GM12878 (cell line): ENCODE data around the gene EDNRA. TPM values are rescaled to one million over a fixed set of nuclear protein-coding genes. Genes with fewer than 3 reads are reported as not detected.

ENCODE experiments used
- ATAC-seq: fragments of 200-7000 bp; cut with Tn5 transposase; 3 replicates; pipeline ENCODE4 v1.9.1; 2020; ENCODE audit warnings: mild to moderate bottlenecking, moderate library complexity
- BruUV-seq: library from RNA; stranded (reverse); fragments of 400-500 nt; replicated peaks from 2 replicates; lab custom pipeline; 2021; lab: Mats Ljungman, UMichigan
- CTCF ChIA-PET: fragments of 300-600 bp; sonication (Branson Sonifier 250); formaldehyde crosslinking; extraction: SDS; loops from one replicate; lab custom pipeline; 2021; ENCODE audit warnings: inconsistent platforms; lab: Yijun Ruan, JAX
- POLR2A ChIA-PET: fragments of 350-600 bp; formaldehyde crosslinking; extraction: SDS; loops from one replicate; lab custom pipeline; 2021; ENCODE audit warnings: inconsistent platforms; lab: Charles Lee
- RAD21 ChIA-PET: fragments of 300-600 bp; sonication (Branson Sonifier 250); formaldehyde crosslinking; loops from one replicate; lab custom pipeline; 2023; ENCODE audit warnings: antibody characterized with exemption; ENCODE audit not compliant: unreplicated experiment; lab: Charles Lee
- SMC1A ChIA-PET: fragments of 300-600 bp; sonication (Branson Sonifier 250); formaldehyde crosslinking; loops from one replicate; lab custom pipeline; 2023; ENCODE audit not compliant: unreplicated experiment, uncharacterized antibody; lab: Charles Lee
- DNase-seq: peaks from one replicate; pipeline ENCODE4 v3.0.0-alpha.2; 2011; ENCODE audit warnings: low read depth, low spot score
- FAIRE-seq: peaks from 3 replicates; lab custom pipeline; 2011; peaks lifted over from hg19 to GRCh38; lab: Jason Lieb, UNC
- H2AFZ ChIP-seq: 2 replicates; pipeline ENCODE4 v1.6.0; 2011; ENCODE audit warnings: low read depth, low read length, control low read depth; ENCODE audit not compliant: control insufficient read depth
- H3K27ac ChIP-seq: 2 replicates; pipeline ENCODE4 v1.5.1; 2011; ENCODE audit warnings: control low read depth; ENCODE audit not compliant: control insufficient read depth, insufficient read depth
- H3K27me3 ChIP-seq, 2 experiments: replicated peaks in 1 of 2; 2 replicates each; pipeline versions ENCODE4 v1.6.0 to v1.6.1; 2011; ENCODE audit warnings: low read length in 1 of 2; ENCODE audit not compliant: control insufficient read depth in 2 of 2, insufficient read depth in 2 of 2
- H3K36me3 ChIP-seq, 2 experiments: 2 replicates each; pipeline ENCODE4 v1.5.1; 2011; ENCODE audit warnings: low read length in 1 of 2; ENCODE audit not compliant: control insufficient read depth in 2 of 2, insufficient read depth in 2 of 2
- H3K4me1 ChIP-seq: 2 replicates; pipeline ENCODE4 v1.6.1; 2011; ENCODE audit warnings: mild to moderate bottlenecking, low read length, moderate library complexity, mixed read lengths; ENCODE audit not compliant: control insufficient read depth, insufficient read depth
- H3K4me2 ChIP-seq: 2 replicates; pipeline ENCODE4 v1.6.0; 2011; ENCODE audit warnings: control low read depth; ENCODE audit not compliant: control insufficient read depth, insufficient read depth
- H3K4me3 ChIP-seq: fragments of 200-600 bp; sonication (generic); 2 replicates; pipeline ENCODE4 v1.5.1; 2016
- H3K79me2 ChIP-seq: 2 replicates; pipeline ENCODE4 v1.6.0; 2011; ENCODE audit warnings: low read length; ENCODE audit not compliant: control insufficient read depth, insufficient read depth
- H3K9ac ChIP-seq: 2 replicates; pipeline ENCODE4 v1.8.0; 2011; ENCODE audit warnings: low read length, control low read depth, mixed read lengths; ENCODE audit not compliant: control insufficient read depth, insufficient read depth
- H3K9me3 ChIP-seq: replicated peaks from 3 replicates; pipeline ENCODE4 v1.5.1; 2011; ENCODE audit warnings: mild to moderate bottlenecking, low read length; ENCODE audit not compliant: control insufficient read depth, insufficient read depth
- H4K20me1 ChIP-seq: 2 replicates; pipeline ENCODE4 v1.6.0; 2011; ENCODE audit not compliant: control insufficient read depth, insufficient read depth
- BCLAF1 ChIP-seq: fragments of 450-650 bp; IDR thresholded peaks from 2 replicates; pipeline ENCODE4 v1.6.1; 2017; ENCODE audit warnings: antibody characterized with exemption, mild to moderate bottlenecking, moderate library complexity
- BHLHE40 ChIP-seq, 2 experiments: fragments of 450-650 bp in 1 of 2; IDR thresholded peaks; 2 replicates each; pipeline ENCODE4 v1.6.1; 2011 to 2017; ENCODE audit warnings: low read depth in 2 of 2, borderline replicate concordance in 1 of 2, improper control_type of control experiment in 1 of 2, low read length in 1 of 2, mild to moderate bottlenecking in 1 of 2
- CBX5 ChIP-seq: sonication (generic); IDR thresholded peaks from 2 replicates; pipeline ENCODE4 v1.6.1; 2016; ENCODE audit warnings: low read depth, moderate library complexity, mild to moderate bottlenecking, inconsistent platforms
- CREB1 ChIP-seq: IDR thresholded peaks from 2 replicates; pipeline ENCODE4 v1.6.1; 2012; ENCODE audit warnings: low read depth, mild to moderate bottlenecking, inconsistent platforms
- GATAD2B ChIP-seq: fragments of 450-650 bp; conservative IDR thresholded peaks from 2 replicates; pipeline ENCODE4 v1.6.1; 2017; ENCODE audit warnings: low read depth, mild to moderate bottlenecking, moderate library complexity
- HDGF ChIP-seq: fragments of 450-650 bp; IDR thresholded peaks from 2 replicates; pipeline ENCODE4 v1.6.1; 2016; ENCODE audit warnings: antibody characterized with exemption
- KAT2A ChIP-seq: conservative IDR thresholded peaks from 2 replicates; pipeline ENCODE4 v1.6.1; 2011; ENCODE audit warnings: low read depth, low read length; ENCODE audit not compliant: control insufficient read depth
- LARP7 ChIP-seq: fragments of 450-650 bp; IDR thresholded peaks from 2 replicates; pipeline ENCODE4 v1.6.1; 2017; ENCODE audit warnings: mild to moderate bottlenecking
- MYB ChIP-seq: fragments of 150-350 bp; IDR thresholded peaks from 2 replicates; pipeline ENCODE4 v1.6.1; 2014; ENCODE audit warnings: mild to moderate bottlenecking, low read depth, low read length, borderline replicate concordance
- NFIC ChIP-seq: IDR thresholded peaks from 2 replicates; pipeline ENCODE4 v1.6.1; 2012; ENCODE audit warnings: low read depth, mild to moderate bottlenecking, inconsistent platforms, low read length, moderate library complexity
- PAX5 ChIP-seq: IDR thresholded peaks from 2 replicates; pipeline ENCODE4 v1.6.1; 2011; ENCODE audit warnings: low read depth, low read length, borderline replicate concordance
- SMAD5 ChIP-seq: IDR thresholded peaks from 2 replicates; pipeline ENCODE4 v1.6.1; 2016; ENCODE audit warnings: antibody characterized with exemption, low read depth
- SREBF1 ChIP-seq: IDR thresholded peaks from 2 replicates; pipeline ENCODE4 v1.6.1; 2012; ENCODE audit warnings: mild to moderate bottlenecking, low read length
- SUZ12 ChIP-seq: fragments of 200-600 bp; sonication (generic); IDR thresholded peaks from one replicate; pipeline ENCODE4 v1.6.1; 2018; ENCODE audit warnings: antibody characterized with exemption, mild to moderate bottlenecking; ENCODE audit not compliant: unreplicated experiment
- ZBTB40 ChIP-seq: fragments of 450-650 bp; IDR thresholded peaks from 2 replicates; pipeline ENCODE4 v1.6.1; 2016; ENCODE audit warnings: mild to moderate bottlenecking, moderate library complexity, borderline replicate concordance
- WGBS: methylation state at CpG from one replicate; pipeline ENCODE4 v1.1.6; 2016; ENCODE audit warnings: low lambda C conversion rate; ENCODE audit not compliant: insufficient replicate concordance, insufficient coverage; ENCODE audit errors: missing lambda C conversion rate; 5-methylcytosine and 5-hydroxymethylcytosine counted together
- in situ Hi-C: fragments of 300-500 bp; cut with MboI; formaldehyde crosslinking; loops from 9 replicates; pipeline ENCODE4 v1.14.3; 2018; ENCODE audit warnings: mixed read lengths
- intact Hi-C: fragments of 100-400 bp; cut with micrococcal nuclease; formaldehyde crosslinking; loops from one replicate; pipeline ENCODE4 v1.14.2; 2022; ENCODE audit not compliant: unreplicated experiment
- polyA plus RNA-seq, 11 experiments: library from polyadenylated mRNA; depleted of rRNA in 4 of 11; unstranded in 6 of 11; stranded (reverse) in 5 of 11; fragments of >200 nt; fragmentation: Nextera tagmentation in 4 of 11; fragmentation: Illumina TruSeq in 1 of 11; extraction: Ambion mirVana in 4 of 11; extraction: Trizol in 1 of 11; gene quantifications; 1 replicate in 1 of 11; 2 replicates in 10 of 11; pipeline versions ENCODE4 v1.2.1 to v1.2.3, GENCODE V29; 2011 to 2016; ENCODE audit warnings: inconsistent platforms in 2 of 11, missing spikeins in 2 of 11, low read depth in 1 of 11
- total RNA-seq, 4 experiments: library from RNA; depleted of rRNA in 3 of 4; stranded (reverse); fragments of >200 nt in 3 of 4; fragmentation: Illumina TruSeq in 1 of 4; extraction: Trizol in 1 of 4; gene quantifications; 2 replicates each; pipeline versions ENCODE4 v1.2.1 to v1.2.3, GENCODE V29; 2013 to 2021

EDNRA gene
- total and polyA plus RNA-seq, 10 of the 15 experiments (the other 5 are each of a cell fraction or from before 2014, with no cell fraction given), result 0.01 to 0.32 (median 0.13) TPM

GRCh38 chr4:147461161-147461560, 19.7 kb upstream of the EDNRA start (continued):
- no peak for TF ChIP-seq GATAD2B
- TF ChIP-seq, all 136 proteins: peak for 0

DNA sequence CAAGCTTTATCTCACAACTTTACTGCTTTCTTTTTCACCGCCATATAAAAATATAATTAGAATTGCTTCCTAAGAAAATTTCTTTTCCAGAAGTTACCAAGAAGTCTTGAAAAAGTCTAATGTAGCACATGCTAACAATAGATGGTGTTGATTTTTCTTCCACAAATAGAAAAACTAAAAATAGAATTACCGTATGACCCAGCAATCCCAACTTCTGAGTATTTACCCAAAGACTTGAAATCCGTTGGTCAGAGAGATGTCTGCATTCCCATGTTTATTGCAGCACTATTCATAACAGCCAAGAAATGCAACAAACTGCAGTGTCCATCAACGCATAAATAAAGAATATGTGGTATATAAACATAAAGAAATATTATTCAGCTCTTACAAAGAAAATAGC, 17.8 kb upstream of the EDNRA start:
- RAD21 ChIA-PET, result no interaction called here
- no peak overlapping the region for H3K27ac ChIP-seq
- H3K9me3 ChIP-seq, result no peaks in the 10 kb centered on the region
- 35% methylated on average over 4 of the region's 4 CpGs for WGBS
- H3K27me3 ChIP-seq, result no peaks in the 10 kb centered on the region
- no peak overlapping the region for H3K4me3 ChIP-seq
- POLR2A ChIA-PET, result no interaction called here
- H3K36me3 ChIP-seq, result no peaks in the 10 kb centered on the region
- no peaks in the 10 kb centered on the region for H4K20me1 ChIP-seq
- H2AFZ ChIP-seq, result no peak overlapping the region
- in situ Hi-C loops, result no loop called here
- ATAC-seq (no peak), DNase-seq (no peak), FAIRE-seq (no peak)
- no TSS peak for BruUV-seq
- SMC1A ChIA-PET, result no interaction called here
- no peak overlapping the region for H3K4me2 ChIP-seq
- CTCF ChIA-PET, result interaction anchor here (0.7 kb wide), 2 partner anchors 20 to 582 kb away, joined by 4 to 5 read pairs; no protein-coding TSS in a partner anchor
- intact Hi-C loops, result no loop called here
- H3K79me2 ChIP-seq, result no peaks in the 10 kb centered on the region
- no peak overlapping the region for H3K9ac ChIP-seq
- no peaks in the 10 kb centered on the region for H3K4me1 ChIP-seq
- TF ChIP-seq LARP7 (no peak), BHLHE40 (IDR thresholded peaks at IDR 0.05; ENCODE audit: borderline replicate concordance in 1 of 2, low read depth in 2 of 2, low read length in 1 of 2) (no peak), NFIC (no peak), ZBTB40 (no peak), CREB1 (no peak), SMAD5 (no peak), BCLAF1 (no peak), HDGF (no peak), PAX5 (no peak), SREBF1 (no peak), KAT2A (no peak), MYB (no peak), SUZ12 (no peak), CBX5 (no peak)
